ENCODE data around the gene CHRNA3. TPM values are rescaled to one million over a fixed set of nuclear protein-coding genes. Genes with fewer than 3 reads are reported as not detected.

CHRNA3 gene
- under 0.01 TPM in 1 of 2 replicates, not detected in the other for total RNA-seq

GRCh38 chr15:78620527-78621421 lies at the start of gene CHRNA3:
Gene CHRNA3 (minus strand): TSS chr15:78620996. CDS start chr15:78620794, 202 bp downstream.
- DNase-seq (ENCODE audit: low read depth in 2 of 2), result no peak

DNA sequence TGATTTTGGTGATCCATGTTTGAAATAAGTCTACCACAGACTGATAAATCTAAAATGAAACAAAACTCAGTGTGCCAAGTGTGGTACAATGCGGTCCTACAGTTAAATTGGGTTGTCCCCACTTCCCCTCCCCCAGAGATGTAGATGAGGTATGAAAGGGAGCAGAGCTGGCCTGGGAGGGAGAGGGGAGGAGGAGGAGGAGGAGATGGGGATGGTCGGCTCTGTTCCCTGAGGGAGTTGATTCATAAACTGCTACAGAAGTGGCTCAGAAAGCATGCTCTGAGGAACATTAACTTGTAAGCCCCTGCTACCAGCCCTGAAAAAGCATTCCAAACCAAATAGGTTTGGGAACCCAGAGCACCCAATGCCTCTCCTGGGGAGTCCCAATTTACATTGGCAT lies 48.2 kb upstream of the CHRNA3 start:
- no peak for DNase-seq (ENCODE audit: low read depth in 2 of 2)

GRCh38 chr15:78667578-78668236 lies 46.9 kb upstream of the CHRNA3 start:
- no peak for DNase-seq (ENCODE audit: low read depth in 2 of 2)

DNA sequence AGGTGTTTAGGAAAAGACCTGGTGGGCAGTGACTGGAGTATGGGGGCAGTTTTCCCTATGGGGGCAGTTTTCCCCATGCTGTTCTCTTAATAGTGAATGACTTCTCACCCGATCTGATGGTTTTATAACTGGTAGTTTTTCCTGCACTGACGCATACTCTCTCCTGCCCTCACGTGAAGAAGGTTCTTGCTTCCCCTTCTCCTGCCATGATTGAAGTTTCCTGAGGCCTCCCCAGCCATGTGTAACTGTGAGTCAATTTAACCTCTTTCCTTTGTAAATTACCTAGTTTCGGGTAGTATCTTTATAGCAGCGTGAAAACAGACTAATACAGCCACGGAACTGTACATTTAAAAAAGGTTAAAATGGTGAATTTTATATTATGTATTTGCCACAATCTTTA lies 45.2 kb upstream of the CHRNA3 start:
- DNase-seq (ENCODE audit: low read depth in 2 of 2), result no peak

- no peak for DNase-seq (ENCODE audit: low read depth in 2 of 2)
Measured at GRCh38 chr15:78663703-78664102, 42.9 kb upstream of the CHRNA3 start.

DNA sequence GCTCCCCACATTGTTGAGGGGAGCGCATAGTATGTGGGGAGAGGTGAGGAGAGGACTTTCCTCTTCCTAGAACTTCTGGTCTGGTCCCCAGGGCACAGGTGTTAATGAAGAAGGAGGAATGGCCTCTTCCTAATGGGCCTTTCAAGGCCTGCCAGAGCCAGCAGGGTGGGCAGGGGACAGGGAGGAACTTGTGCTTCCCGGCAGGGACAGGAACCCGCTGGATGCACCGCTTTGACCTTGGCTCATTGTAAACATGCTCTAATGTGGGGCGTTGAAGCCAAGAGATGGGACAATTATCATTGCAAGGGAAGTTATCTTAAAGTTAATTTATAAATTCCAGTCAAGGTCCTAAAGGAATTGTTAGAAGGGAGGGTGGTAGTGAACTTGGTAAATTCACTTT lies 41.2 kb upstream of the CHRNA3 start:
- DNase-seq (ENCODE audit: low read depth in 2 of 2), result no peak

GRCh38 chr15:78661001-78661400 lies 40.2 kb upstream of the CHRNA3 start:
- no peak for DNase-seq (ENCODE audit: low read depth in 2 of 2)

DNA sequence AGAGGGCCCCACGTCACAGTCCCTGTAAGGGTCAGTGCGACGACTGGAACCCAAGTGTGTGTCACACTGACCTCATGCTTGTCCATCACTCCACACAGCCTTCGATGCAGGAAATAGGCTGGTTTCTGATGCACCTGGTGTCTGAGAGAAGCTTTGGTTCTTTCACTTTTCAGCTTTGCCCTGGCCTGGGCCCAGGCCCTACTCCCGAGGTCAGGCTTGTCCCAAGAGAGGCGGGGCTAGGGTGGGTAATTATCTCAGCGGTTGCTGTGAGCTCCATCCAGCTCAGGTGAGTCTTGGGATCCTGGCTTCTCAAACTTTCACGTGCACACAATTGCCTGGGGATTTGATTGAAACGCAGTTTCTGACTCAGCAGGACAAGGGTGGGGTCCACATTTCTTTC lies 39.8 kb upstream of the CHRNA3 start:
- DNase-seq (ENCODE audit: low read depth in 2 of 2), result no peak

DNA sequence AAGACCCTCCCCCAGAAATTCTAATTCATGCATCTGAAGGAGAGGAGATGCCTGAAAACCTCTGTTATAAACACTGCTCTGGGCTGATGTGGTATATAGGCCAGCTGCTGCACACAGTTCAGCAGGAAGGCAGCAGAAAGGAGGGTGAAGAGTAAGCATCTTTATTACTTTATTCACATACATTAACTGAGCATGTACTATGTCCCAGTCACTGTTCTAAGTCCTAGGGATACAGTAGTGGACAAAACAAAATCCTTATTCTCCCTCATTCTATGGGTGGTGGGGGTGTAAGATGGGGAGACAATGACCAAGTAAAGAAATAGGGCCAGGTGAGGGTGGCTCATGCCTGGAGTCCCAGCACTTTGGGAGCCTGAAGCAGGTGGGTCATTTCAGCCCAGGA lies 38.0 kb upstream of the CHRNA3 start:
- DNase-seq (ENCODE audit: low read depth in 2 of 2), result no peak

DNA sequence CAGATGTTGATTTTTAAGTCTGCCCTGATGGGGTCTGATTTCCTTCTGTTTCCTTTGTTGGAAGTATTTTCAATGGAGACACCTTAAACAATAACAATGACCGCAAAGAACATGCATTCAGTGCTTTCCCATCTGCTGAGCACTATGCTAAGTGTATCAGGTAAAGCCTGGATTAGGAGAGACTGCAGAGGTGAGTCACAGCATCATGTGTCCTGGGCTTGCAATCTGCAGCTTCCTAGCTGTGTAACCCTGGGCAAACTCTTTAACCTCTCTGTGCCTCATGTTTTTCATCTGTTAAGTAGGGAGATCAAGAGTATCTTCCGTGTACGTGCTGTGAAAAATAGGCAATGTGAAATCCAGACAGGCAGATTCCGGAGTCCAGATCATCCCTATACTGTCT lies 33.5 kb upstream of the CHRNA3 start:
- DNase-seq (ENCODE audit: low read depth in 2 of 2), result no peak

GRCh38 chr15:78651930-78652615 lies 31.3 kb upstream of the CHRNA3 start:
- no peak for DNase-seq (ENCODE audit: low read depth in 2 of 2)

GRCh38 chr15:78651007-78651406 lies 30.2 kb upstream of the CHRNA3 start:
- DNase-seq (ENCODE audit: low read depth in 2 of 2), result no peak

GRCh38 chr15:78650022-78650421 lies 29.2 kb upstream of the CHRNA3 start:
- DNase-seq (ENCODE audit: low read depth in 2 of 2), result no peak

DNA sequence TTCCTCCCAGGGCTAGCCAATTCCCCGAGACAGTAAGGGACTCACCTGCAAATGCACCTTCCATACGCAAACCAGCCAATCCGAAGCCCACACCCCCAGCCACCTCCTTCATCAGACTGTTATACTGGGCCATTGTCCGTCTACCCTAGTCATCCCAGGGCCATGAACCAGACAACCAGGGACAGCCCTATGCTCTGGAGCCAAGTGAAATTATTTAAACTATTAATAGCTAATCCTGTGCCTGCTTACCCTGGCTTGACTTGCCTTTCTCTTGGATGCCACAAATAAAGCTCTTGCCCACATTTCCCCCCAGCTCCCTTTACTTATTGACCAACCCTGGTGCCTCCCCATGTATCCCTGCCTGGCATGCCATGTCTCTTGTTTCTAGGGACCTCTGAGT lies 24.2 kb upstream of the CHRNA3 start:
- no peak for DNase-seq (ENCODE audit: low read depth in 2 of 2)

DNA sequence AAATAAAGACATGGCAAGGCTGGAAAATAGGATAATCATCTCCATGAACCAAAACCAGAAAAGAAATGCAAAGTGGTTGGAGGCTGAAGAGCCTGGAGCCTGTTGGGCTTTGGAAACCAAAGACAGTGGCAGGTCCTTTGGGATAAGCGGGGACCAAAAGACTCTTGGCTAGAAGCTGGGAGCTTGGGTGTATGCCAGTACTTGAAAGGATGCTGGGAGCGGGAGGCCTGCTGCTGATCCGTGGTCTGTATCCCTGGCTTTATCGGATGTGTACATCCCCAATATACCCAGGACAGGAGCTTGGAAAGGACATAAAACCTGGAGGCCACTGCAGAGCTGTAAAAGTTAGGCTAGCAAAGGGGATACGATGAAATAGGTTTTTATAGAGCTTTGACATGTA lies 21.5 kb upstream of the CHRNA3 start:
- DNase-seq (ENCODE audit: low read depth in 2 of 2), result no peak

GRCh38 chr15:78641749-78642275 lies 21.0 kb upstream of the CHRNA3 start:
- DNase-seq (ENCODE audit: low read depth in 2 of 2), result no peak

DNA sequence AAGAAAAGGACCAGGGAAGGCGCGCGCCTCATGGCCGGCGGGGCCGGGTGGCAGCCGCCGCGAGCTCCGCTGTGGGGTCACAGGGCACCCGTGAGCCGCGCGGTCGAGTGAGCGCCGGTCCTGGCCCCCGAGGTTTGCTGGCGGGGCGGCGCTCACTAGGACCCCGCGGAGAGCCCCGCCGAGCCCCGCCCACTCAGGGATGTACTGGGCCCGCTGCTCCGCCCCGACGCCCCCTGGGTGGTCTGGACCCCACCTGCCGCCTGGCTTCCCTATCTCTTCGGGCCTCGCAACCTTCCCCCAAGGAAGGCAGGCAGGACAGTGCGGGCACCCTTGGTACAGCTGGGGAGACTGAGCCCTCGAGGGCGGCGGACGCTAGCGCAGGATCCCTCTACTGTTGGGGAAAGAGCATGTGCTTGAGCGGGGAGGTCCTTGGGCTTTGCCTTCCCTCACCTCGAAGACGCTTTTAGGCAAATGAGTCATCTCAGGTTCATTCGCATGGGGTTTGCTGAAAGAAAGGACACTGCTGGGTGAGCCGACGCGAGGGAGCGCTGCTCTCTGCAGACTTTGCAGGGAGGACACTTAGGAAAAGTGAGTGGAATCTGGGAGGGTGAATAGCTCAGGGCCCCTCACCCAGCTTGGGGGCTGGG lies 20.4 kb upstream of the CHRNA3 start, which contains the start of gene CHRNB4:
Gene CHRNB4, minus strand, starts transcription at position 109 of the 647 bp plus-strand sequence. Its CDS starts 77 bp downstream, at position 32.
- DNase-seq (ENCODE audit: low read depth in 2 of 2), result no peak

GRCh38 chr15:78640527-78641101 lies 19.8 kb upstream of the CHRNA3 start:
- DNase-seq (ENCODE audit: low read depth in 2 of 2), result no peak

DNA sequence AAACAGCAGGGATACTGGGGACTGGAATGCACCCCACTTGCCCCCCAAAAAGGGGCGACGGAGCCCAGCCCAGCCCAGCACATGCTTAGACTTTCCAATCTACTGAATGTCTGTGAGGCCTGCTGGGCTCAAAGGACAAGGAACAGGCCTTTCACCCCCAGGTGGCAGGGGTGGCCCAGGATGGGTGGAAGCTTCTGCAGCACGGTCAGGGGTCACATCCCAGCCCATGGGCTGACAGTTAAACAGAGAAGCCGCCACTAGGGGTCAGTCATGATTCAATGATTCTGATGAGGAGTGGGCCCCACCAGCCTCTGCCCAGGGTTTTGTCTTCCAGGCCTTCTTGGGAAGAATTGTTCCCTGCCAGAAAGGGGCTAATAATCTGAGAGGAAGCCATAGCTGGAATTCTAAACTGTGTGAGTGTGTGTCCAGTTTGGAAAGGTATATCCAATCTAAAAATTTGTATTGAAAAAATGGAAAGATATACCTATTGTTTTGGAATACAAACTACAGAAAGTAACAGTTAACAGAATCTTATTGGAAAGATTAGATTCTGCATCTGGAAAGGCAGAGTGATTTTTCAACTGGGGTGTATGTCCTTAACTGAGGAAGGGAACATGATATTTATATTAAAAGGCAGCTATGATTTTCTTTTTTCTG lies 18.0 kb upstream of the CHRNA3 start:
- peak; percentile 24 to 58 for DNase-seq (ENCODE audit: low read depth in 2 of 2)

GRCh38 chr15:78637776-78638435 lies 17.1 kb upstream of the CHRNA3 start:
- no peak for DNase-seq (ENCODE audit: low read depth in 2 of 2)
